Measurements from ENCODE around the gene HECTD1.

GRCh38 chr14:31070431-31070830 is 137.2 kb downstream of the HECTD1 start:
- TF ChIP-seq, protein P1, sequence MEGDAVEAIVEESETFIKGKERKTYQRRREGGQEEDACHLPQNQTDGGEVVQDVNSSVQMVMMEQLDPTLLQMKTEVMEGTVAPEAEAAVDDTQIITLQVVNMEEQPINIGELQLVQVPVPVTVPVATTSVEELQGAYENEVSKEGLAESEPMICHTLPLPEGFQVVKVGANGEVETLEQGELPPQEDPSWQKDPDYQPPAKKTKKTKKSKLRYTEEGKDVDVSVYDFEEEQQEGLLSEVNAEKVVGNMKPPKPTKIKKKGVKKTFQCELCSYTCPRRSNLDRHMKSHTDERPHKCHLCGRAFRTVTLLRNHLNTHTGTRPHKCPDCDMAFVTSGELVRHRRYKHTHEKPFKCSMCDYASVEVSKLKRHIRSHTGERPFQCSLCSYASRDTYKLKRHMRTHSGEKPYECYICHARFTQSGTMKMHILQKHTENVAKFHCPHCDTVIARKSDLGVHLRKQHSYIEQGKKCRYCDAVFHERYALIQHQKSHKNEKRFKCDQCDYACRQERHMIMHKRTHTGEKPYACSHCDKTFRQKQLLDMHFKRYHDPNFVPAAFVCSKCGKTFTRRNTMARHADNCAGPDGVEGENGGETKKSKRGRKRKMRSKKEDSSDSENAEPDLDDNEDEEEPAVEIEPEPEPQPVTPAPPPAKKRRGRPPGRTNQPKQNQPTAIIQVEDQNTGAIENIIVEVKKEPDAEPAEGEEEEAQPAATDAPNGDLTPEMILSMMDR (IDR thresholded peaks at IDR 0.05) = no peak
- TF ChIP-seq POLR2A (IDR thresholded peaks at IDR 0.05) = no peak
